GM18505 (cell line): ENCODE results near the gene DPRX.

Source experiments
- ATAC-seq: cut with Tn5 transposase; IDR thresholded peaks from one replicate; pipeline ENCODE4 v1.9.1; 2021; ENCODE audit not compliant: unreplicated experiment
- POLR2A ChIP-seq: IDR thresholded peaks from 4 replicates; pipeline ENCODE4 v1.6.1; 2011; ENCODE audit warnings: borderline replicate concordance; ENCODE audit not compliant: insufficient read depth, insufficient read length; ENCODE audit errors: extremely low read depth

Gene DPRX

DNA sequence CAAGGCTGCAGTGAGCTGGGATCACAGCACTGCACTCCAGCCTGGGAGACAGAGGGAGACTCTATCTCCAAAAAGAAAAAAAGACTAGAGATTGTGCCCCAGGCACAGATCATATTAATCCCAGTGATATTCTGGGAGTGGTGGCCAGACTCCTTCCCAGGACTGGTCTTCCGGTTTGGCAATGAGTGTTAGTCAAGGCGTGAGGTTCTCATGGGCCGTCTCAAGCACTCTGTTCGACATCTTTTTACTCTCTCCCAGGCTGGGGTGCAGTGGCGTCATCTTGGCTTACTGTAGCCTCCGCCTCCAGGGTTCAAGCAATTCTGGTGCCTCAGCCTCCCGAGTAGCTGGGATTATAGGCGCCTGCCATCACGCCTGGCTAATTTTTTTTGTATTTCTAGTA, 5.3 kb upstream of the DPRX start:
- TF ChIP-seq POLR2A, result no peak
- ATAC-seq, result no peak

DNA sequence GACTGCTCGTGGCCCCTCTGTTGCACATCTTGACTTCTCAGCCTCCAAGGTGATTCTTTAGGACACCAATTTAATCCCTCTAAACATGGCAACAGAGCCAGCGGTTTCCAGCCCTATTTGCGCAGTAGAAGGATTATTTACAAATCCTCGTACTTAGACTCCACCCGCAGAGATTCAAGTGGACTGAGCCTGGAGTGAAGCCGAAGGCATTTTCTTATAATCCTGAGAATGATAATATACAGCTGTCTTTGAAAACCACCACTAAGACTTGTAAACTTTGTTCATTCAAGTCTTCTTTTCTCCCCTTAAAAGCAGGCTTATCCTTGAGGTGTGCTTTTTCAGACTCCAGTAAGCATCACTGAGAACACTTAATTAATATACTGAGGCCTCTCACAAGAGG, 4.8 kb upstream of the DPRX start:
- ATAC-seq, result no peak
- TF ChIP-seq POLR2A, result no peak

DNA sequence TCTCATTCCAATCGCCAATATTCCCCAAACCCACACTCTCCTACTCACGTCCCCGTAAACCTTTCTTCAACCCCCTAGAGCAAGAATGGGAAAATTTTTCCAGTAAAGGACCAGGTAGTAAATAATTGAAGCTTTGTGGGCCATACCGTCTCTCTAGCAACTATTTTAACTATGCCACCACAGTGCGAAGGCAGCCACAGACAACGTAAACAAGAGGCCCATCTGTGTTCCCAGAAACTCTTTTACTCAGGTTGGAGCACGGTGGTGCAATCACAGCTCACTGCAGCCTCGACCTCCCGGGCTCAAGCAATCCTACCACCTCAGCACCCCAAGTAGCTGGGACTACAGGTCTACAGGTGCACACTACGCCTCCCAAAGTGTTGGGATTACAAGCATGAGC, 3.0 kb downstream of the DPRX start:
- ATAC-seq, result no peak
- no peak for TF ChIP-seq POLR2A

DNA sequence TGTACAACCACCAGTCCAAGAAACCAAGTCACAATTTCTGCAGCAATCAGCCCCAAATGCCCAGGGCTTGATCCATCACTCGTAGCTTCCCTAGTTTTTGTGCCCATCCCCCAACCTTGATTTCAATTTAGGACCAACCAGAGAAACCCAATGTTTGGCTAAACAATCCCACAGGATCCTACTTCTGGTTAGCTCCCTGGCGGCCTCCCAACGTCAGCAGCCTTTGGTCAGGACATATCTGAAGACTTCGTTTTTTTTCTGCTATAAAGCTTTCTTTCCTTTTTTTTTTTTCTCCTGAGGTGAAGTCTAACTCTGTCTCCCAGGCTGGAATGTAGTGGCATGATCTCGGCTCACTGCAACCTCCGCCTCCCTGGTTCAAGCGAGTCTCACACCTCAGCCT, 7.7 kb downstream of the DPRX start:
- ATAC-seq, result no peak

DNA sequence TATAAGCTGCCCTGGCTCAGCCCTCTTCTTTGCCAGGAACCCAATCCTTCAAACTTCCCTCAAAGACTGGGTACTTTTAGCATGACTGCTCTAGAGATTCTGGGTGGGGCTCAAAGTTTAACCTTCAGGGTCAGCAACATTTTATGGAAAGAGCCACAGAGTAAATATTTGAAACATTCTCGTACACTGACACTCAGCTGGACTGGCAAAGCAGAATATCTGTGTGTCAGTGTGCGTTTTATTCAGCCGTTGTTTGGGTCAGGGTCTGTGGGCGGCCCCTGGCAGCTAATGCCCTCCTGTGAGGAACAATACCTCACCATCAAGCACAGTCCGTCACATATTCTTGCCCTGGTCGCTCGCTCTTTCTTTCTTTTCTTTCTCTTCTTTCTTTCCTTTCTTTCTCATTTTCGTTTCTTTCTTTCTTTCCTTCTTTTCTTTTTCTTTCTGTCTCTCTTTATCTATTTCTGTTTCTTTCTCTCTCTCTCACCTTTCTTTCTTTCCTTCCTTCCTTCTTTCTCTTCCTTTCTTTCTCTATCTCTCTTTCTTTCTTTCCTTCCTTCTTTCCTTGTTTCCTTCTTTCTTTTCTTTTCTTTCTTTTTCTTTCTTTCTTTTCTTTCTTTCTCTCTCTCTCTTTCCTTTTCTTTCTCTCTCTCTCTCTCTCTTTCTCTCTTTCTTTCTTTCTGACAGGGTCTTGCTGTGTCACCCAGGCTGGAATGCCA, 10.7 kb downstream of the DPRX start:
- ATAC-seq, result no peak
- no peak for TF ChIP-seq POLR2A

More for the DNA sequence above, 7.7 kb downstream of the DPRX start:
- TF ChIP-seq POLR2A, result no peak

DNA sequence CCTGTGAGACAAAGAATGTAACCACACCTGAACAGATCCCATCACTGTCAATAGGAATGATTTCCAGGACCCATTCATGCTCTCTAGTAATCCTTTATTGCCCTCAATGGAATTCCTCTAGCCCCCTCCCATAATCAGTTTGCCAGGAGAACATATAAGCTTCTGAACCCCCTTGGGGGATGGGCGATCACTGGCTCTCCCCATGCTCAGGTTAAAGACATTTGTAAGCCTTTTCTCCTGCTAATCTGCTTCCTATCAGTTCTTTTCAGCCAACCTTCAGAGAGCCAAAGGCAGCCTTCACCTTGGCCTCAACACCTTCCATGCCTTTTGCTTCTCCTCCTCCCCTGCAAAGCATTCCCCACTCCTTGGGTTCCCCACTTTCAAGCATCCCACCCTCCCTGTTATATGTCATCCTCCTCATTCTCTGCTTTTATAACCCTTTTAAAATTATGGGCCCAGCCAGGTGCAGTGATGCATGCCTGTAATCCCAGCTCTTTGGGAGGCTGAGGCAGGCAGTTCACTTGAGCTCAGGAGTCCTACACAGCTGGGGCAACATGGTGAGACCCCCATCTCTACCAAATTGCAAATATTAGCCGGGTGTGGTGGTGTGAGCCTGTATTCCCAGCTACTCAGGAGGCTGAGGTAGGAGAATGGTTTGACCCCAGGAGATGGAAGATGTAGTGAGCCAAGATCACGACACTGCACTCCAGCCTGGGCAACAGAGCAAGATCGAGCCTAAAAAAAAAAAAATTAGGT, 12.4 kb downstream of the DPRX start:
- TF ChIP-seq POLR2A, result no peak
- no peak for ATAC-seq

DNA sequence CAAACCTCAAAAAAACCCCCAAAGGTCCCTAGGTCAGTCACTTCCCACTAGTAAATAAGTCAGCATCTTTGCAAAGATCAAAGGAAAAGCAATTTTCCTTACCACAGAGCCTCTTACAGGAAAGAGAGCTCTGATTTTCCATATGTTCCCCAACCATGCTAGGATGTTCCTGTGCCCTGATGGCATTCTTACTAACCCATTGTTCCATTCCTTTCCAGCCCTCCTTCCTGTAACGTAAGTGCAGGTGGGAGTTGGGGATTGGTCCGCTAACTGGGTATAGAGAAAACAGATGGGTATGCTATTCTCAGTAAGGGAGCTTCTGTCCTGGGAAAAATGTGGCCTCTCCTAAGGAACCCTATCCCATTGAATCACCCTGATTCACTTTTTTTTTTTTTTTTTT, 14.3 kb downstream of the DPRX start:
- no peak for ATAC-seq
- no peak for TF ChIP-seq POLR2A

DNA sequence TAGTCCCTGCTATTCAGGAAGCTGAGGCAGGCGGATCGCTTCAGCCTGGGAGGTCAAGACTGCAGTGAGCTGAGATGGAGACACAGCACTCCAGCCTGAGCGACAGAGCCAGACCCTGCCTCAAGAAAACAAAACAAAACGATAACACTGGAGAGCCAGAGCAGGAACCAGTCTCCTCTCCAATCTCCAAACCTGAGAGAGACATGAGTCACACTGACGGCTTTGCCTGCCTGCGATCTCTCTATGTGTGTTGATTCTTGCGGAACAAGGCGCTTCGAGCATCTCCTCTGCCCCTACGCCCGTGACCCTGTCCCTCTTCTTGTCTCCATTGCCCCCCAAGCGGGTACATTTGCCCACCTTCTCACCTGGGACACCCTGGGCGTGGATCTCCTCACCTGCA, 15.6 kb downstream of the DPRX start:
- TF ChIP-seq POLR2A, result no peak

DNA sequence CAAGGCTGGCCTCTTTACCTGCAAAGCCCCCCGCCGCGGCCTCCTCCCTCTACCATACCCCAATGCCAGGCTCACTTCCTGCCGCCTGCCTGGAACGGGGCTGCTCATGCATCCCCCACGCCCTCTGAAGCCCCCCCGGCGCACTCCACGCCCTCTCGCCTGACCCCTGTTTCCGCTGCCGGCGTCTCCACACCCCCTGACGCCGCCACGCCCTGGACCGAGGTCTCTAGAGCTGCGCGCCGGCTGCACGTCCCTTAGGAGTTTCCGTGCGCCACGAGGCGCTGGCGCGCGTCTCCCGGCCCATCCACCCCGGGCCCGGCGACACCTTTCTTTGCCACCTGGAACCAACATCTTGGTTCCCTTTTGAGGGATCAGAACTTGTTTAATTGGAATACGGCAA, 16.0 kb downstream of the DPRX start:
- no peak for TF ChIP-seq POLR2A
- ATAC-seq, result no peak

More for the DNA sequence above, 15.6 kb downstream of the DPRX start:
- no peak for ATAC-seq

DNA sequence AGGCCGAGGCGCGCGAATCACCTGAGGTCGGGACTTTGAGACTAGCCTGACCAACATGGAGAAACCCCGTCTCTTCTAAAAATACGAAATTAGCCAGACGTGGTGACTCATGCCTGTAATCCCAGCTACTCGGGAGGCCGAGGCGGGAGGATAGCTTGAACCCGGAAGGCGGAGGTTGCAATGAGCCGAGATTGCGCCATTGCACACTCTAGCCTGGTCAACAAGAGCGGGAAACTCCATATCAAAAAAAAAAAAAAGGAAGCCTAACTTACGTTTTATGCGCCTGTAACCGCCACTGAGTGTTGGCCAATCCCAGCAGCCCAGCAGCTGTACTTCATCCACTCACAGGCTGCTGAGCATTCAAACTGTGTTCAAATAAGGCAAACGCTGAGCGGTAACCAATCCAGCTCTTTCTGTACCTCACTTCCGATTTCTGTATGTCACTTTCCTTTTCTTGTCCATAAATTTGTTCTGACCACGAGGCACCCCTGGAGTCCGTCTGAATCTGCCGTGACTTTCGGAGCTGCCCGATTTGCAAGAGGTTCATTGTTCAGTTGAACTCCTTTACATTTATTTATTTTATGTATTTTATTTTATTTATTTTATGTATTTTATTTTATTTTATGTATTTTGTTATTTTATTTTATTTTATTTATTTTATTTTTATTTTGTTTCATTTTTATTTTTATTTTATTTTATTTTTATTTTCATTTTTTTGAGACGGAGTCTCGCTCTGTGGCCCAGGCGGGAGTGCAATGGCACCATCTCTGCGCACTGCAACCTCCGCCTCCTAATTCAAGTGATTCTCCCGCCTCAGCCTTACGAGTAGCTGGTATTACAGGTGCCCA, 18.2 kb downstream of the DPRX start:
- no peak for ATAC-seq
- no peak for TF ChIP-seq POLR2A

DNA sequence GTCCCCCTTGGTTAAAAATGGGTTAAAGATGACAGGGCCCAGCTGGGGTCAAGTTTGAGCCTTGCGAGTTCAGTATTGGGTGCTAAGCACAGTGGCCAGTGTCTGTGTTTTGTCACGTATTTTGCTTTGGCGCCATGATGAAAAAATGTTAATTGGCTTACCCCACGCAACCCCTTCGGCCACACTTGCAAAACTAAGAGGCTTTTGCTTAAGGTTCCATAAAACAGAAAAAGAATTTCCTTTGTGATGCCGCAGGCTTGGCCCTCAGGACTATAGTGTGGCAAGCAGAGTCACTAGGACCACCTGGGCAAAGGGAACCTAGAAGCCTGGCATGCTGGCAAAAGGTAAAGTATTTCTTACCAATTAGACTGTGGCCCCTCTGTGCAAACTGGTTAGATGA, 20.7 kb downstream of the DPRX start:
- ATAC-seq, result no peak
- TF ChIP-seq POLR2A, result no peak

DNA sequence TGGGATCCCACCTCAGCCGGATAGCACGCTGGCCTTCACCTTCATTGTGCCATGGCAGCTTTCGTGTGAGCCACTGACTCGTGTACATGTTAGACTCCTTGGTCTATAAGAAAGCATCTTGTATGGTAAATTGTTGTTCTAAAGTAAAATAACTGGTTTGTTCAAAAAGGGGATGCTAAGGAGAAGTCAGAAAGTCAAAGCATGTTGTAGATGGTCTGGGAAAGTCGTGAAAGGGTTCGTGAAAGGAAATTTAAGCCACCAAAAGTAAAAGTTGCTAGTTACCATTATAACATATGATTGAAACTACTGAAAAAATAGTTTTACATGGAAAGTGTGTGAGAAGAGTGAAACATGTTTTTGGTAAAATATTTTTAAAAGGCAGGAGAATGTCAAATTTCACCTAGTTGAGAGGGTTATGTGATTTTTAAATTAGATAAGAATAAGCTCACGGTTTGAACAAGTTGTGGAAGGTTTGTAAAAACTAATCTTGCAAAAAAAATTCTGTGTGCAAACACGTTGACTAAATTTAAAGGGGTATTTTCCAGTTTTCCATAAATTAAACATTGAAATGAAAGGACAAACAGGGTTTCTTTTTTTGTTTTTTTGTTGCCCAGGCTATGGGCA, 23.4 kb downstream of the DPRX start:
- no peak for TF ChIP-seq POLR2A
- ATAC-seq, result no peak

DNA sequence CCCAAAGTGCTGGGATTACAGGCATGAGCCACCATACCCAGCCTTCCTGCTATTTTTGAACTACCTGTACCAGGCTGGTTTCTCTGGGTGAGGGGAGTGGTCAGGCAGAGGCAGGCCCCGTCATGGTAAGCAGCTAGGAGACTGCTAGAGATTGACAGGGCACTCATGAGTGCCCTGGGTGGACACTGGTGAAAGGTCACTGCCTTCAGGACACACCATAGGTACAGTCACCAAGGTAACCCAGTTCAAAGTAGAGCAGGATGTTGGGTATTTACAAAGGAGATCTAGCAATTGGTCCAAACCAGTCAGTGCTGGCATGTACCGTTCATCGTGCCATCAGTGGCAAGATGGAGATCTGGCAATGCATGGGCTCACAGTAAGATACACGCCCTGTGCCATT, 25.5 kb downstream of the DPRX start:
- no peak for TF ChIP-seq POLR2A
- ATAC-seq, result no peak

DNA sequence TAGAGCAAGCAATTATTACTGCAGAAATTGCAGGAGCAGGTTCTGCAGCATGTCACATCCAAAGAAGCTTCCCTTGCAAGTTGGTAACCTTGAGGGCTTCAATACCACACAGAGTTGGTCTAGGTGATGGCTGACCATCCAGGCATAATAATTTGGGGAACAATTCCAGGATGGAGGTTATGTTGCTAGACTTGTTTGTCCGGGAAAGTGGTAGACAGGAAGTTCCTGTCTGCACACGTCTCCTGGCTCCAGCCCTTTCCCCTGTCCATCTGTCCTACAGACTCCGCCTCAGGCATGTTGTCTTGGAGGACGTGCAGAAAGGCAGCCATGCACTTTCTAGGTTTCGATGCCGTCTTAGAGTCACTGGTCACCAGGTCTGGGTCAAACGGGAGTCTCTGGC, 26.0 kb downstream of the DPRX start:
- no peak for ATAC-seq
- TF ChIP-seq POLR2A, result no peak

DNA sequence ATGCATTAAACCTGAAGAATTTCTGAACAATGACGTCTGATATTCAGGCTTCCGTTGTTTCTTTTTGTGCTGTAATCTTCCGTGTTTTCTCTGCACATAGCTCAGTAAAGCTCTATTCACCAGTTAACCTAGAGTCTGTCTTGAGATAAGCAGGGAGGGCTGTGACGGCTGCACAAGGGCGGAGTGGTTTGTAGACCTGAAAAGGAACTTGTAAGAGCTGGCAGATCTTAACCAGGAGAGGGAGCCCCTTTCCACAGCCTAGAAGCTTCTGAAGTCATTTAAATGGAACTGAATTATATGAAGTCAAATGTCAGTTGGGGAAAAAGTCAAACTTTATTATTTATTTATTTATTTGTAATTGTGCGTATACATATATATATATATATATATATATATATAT, 27.5 kb downstream of the DPRX start:
- TF ChIP-seq POLR2A, result no peak
- no peak for ATAC-seq
